H1 (cell line): ENCODE data around the gene NEK11. TPM values are rescaled to one million over a fixed set of nuclear protein-coding genes. Genes with fewer than 3 reads are reported as not detected.

Experiments
- CTCF ChIA-PET: fragments of 300-600 bp; sonication (Branson Sonifier 250); formaldehyde crosslinking; loops from one replicate; lab custom pipeline; 2021; ENCODE audit not compliant: partially characterized antibody; lab: Charles Lee
- POLR2A ChIA-PET: fragments of 300-600 bp; sonication (Branson Sonifier 250); formaldehyde crosslinking; loops from one replicate; lab custom pipeline; 2021; ENCODE audit warnings: inconsistent platforms; ENCODE audit not compliant: partially characterized antibody; lab: Charles Lee
- DNase-seq, 2 experiments: peaks; one replicate each; pipeline versions ENCODE4 v3.0.0 to v3.0.0-alpha.2; 2010 to 2022; ENCODE audit warnings: low spot score in 2 of 2, low read depth in 1 of 2, mixed read lengths in 1 of 2
- FAIRE-seq: peaks from 2 replicates; lab custom pipeline; 2011; peaks lifted over from hg19 to GRCh38; lab: Jason Lieb, UNC
- H2AFZ ChIP-seq: 2 replicates; pipeline ENCODE4 v1.8.1; 2012; ENCODE audit warnings: low read length, inconsistent platforms
- H2AK5ac ChIP-seq: 2 replicates; pipeline ENCODE4 v1.6.1; 2013; ENCODE audit warnings: low read depth, low read length
- H2BK120ac ChIP-seq: replicated peaks from 2 replicates; pipeline ENCODE3; 2013; ENCODE audit warnings: low read depth, low read length, inconsistent platforms
- H2BK12ac ChIP-seq: 2 replicates; pipeline ENCODE4 v1.6.1; 2013; ENCODE audit warnings: low read depth, low read length
- H2BK15ac ChIP-seq: 2 replicates; pipeline ENCODE4 v1.6.1; 2013; ENCODE audit warnings: low read length
- H2BK20ac ChIP-seq: 2 replicates; pipeline ENCODE4 v1.6.1; 2013; ENCODE audit warnings: low read length
- H2BK5ac ChIP-seq: 2 replicates; pipeline ENCODE4 v1.6.1; 2013; ENCODE audit warnings: low read depth, low read length
- H3K14ac ChIP-seq: 2 replicates; pipeline ENCODE4 v1.6.1; 2013; ENCODE audit warnings: inconsistent platforms; ENCODE audit not compliant: insufficient read length
- H3K18ac ChIP-seq: 2 replicates; pipeline ENCODE4 v1.6.1; 2013; ENCODE audit warnings: low read length; ENCODE audit errors: extremely low read depth
- H3K23ac ChIP-seq: 2 replicates; pipeline ENCODE4 v1.6.1; 2013; ENCODE audit warnings: inconsistent platforms; ENCODE audit not compliant: insufficient read length
- H3K23me2 ChIP-seq: 2 replicates; pipeline ENCODE4 v1.6.1; 2013; ENCODE audit warnings: low read depth, low read length
- H3K27ac ChIP-seq: 2 replicates; pipeline ENCODE4 v1.6.1; 2011; ENCODE audit warnings: low read depth, low read length, inconsistent platforms
- H3K27me3 ChIP-seq, 4 experiments: replicated peaks in 1 of 4; 1 replicate in 1 of 4; 2 replicates in 3 of 4; pipeline versions ENCODE4 v1.6.1 to v1.8.1; 2011 to 2013; ENCODE audit warnings: low read length in 3 of 4, mild to moderate bottlenecking in 3 of 4, inconsistent platforms in 2 of 4, mixed read lengths in 2 of 4, moderate library complexity in 1 of 4; ENCODE audit not compliant: control insufficient read depth in 3 of 4, insufficient read depth in 3 of 4; ENCODE audit errors: extremely low read depth in 1 of 4
- H3K36me3 ChIP-seq, 4 experiments: 2 replicates each; pipeline versions ENCODE4 v1.6.1 to v1.8.1; 2011 to 2013; ENCODE audit warnings: mild to moderate bottlenecking in 4 of 4, low read length in 3 of 4, moderate library complexity in 2 of 4, control low read depth in 1 of 4, inconsistent platforms in 1 of 4; ENCODE audit not compliant: insufficient read depth in 4 of 4, control insufficient read depth in 2 of 4
- H3K4ac ChIP-seq: replicated peaks from 2 replicates; pipeline ENCODE3; 2013; ENCODE audit warnings: low read length, low read depth, mixed read lengths, inconsistent platforms; ENCODE audit not compliant: insufficient read length
- H3K4me1 ChIP-seq, 4 experiments: replicated peaks in 1 of 4; 1 replicate in 1 of 4; 2 replicates in 3 of 4; pipeline versions ENCODE4 v1.6.1 to v1.8.1; 2011 to 2013; ENCODE audit warnings: low read length in 3 of 4, inconsistent platforms in 2 of 4, mixed read lengths in 1 of 4; ENCODE audit not compliant: insufficient read depth in 4 of 4, control insufficient read depth in 3 of 4
- H3K4me2 ChIP-seq, 2 experiments: 2 replicates each; pipeline versions ENCODE4 v1.6.1 to v1.8.1; 2011 to 2013; ENCODE audit warnings: low read depth in 2 of 2, low read length in 2 of 2, control low read depth in 1 of 2, inconsistent platforms in 1 of 2, mild to moderate bottlenecking in 1 of 2; ENCODE audit not compliant: insufficient read depth in 1 of 2
- H3K4me3 ChIP-seq, 4 experiments: fragments of 200-600, 300-600 bp in 1 of 4; sonication (generic), shearing (Covaris generic), sonication (Bioruptor Twin) in 1 of 4; 2 replicates each; pipeline versions ENCODE4 v1.5.1 to v1.8.1; 2011 to 2016; ENCODE audit warnings: low read length in 4 of 4, low read depth in 3 of 4, control low read depth in 2 of 4, inconsistent platforms in 2 of 4, mild to moderate bottlenecking in 2 of 4, mixed read lengths in 1 of 4, moderate library complexity in 1 of 4; ENCODE audit not compliant: insufficient read depth in 2 of 4; ENCODE audit errors: extremely low read depth in 1 of 4
- H3K56ac ChIP-seq: replicated peaks from 2 replicates; pipeline ENCODE3; 2013; ENCODE audit warnings: low read depth, mild to moderate bottlenecking, mixed read lengths, low read length, inconsistent platforms; ENCODE audit not compliant: insufficient read length
- H3K79me1 ChIP-seq: 2 replicates; pipeline ENCODE4 v1.6.1; 2013; ENCODE audit warnings: low read depth, low read length, control low read depth
- H3K79me2 ChIP-seq, 2 experiments: 2 replicates each; pipeline versions ENCODE4 v1.6.1 to v1.8.1; 2012 to 2013; ENCODE audit warnings: low read length in 2 of 2, mild to moderate bottlenecking in 2 of 2, inconsistent platforms in 1 of 2; ENCODE audit not compliant: insufficient read depth in 2 of 2, control insufficient read depth in 1 of 2
- H3K9ac ChIP-seq, 4 experiments: replicated peaks in 1 of 4; 1 replicate in 1 of 4; 2 replicates in 3 of 4; pipeline versions ENCODE4 v1.6.1 to v1.8.1; 2011 to 2013; ENCODE audit warnings: low read depth in 3 of 4, low read length in 3 of 4, control low read depth in 2 of 4, mild to moderate bottlenecking in 2 of 4, moderate library complexity in 2 of 4, inconsistent platforms in 1 of 4; ENCODE audit errors: extremely low read depth in 1 of 4
- H3K9me3 ChIP-seq, 2 experiments: 2 replicates each; pipeline versions ENCODE4 v1.6.1 to v1.8.1; 2012 to 2013; ENCODE audit warnings: mild to moderate bottlenecking in 2 of 2, moderate library complexity in 2 of 2, control low read depth in 1 of 2, inconsistent platforms in 1 of 2, low read depth in 1 of 2, low read length in 1 of 2, mixed read lengths in 1 of 2; ENCODE audit not compliant: insufficient read depth in 2 of 2
- H4K20me1 ChIP-seq, 2 experiments: replicated peaks in 1 of 2; 2 replicates each; pipeline versions ENCODE3 to v1.8.1; 2011 to 2013; ENCODE audit warnings: inconsistent platforms in 2 of 2, low read length in 2 of 2, mild to moderate bottlenecking in 1 of 2; ENCODE audit not compliant: insufficient read depth in 2 of 2, control insufficient read depth in 1 of 2
- H4K5ac ChIP-seq: 2 replicates; pipeline ENCODE4 v1.6.1; 2013; ENCODE audit warnings: low read length, low read depth, mixed read lengths, inconsistent platforms; ENCODE audit not compliant: insufficient read length
- H4K8ac ChIP-seq: 2 replicates; pipeline ENCODE4 v1.8.0; 2013; ENCODE audit warnings: mild to moderate bottlenecking, moderate library complexity, low read length, inconsistent platforms; ENCODE audit not compliant: insufficient read depth; ENCODE audit errors: extremely low read depth
- H4K91ac ChIP-seq: replicated peaks from 2 replicates; pipeline ENCODE3; 2013; ENCODE audit warnings: low read length, mixed read lengths, inconsistent platforms; ENCODE audit not compliant: insufficient read length
- CEBPB ChIP-seq: IDR thresholded peaks from 2 replicates; pipeline ENCODE4 v1.6.1; 2012; ENCODE audit warnings: low read depth, low read length
- CHD2 ChIP-seq: IDR thresholded peaks from 2 replicates; pipeline ENCODE4 v1.6.1; 2012; ENCODE audit warnings: low read length, improper control_type of control experiment
- WGBS, 2 experiments: shearing (Covaris generic) in 1 of 2; methylation state at CpG; one replicate each; pipeline versions ENCODE4 v1.1.6 to v1.1.7; 2013 to 2015; ENCODE audit warnings: low lambda C conversion rate in 2 of 2, mixed read lengths in 2 of 2, inconsistent platforms in 1 of 2, low coverage in 1 of 2, missing lambda C conversion rate in 1 of 2; ENCODE audit not compliant: insufficient replicate concordance in 2 of 2, insufficient coverage in 1 of 2, insufficient read length in 1 of 2; ENCODE audit errors: extremely low coverage in 1 of 2, missing lambda C conversion rate in 1 of 2; 5-methylcytosine and 5-hydroxymethylcytosine counted together
- polyA plus RNA-seq, 7 experiments: library from polyadenylated mRNA; depleted of rRNA in 3 of 7; stranded (reverse) in 5 of 7; unstranded in 2 of 7; fragments of >200 nt in 5 of 7; fragments of 200-250 nt in 2 of 7; gene quantifications; 1 replicate in 5 of 7; 2 replicates in 1 of 7; 4 replicates in 1 of 7; pipeline versions ENCODE4 v1.2.1 to v1.2.3, GENCODE V29; 2011 to 2013; ENCODE audit warnings: missing spikeins in 2 of 7, mixed read lengths in 2 of 7
- total RNA-seq: library from RNA; stranded (reverse); fragmentation: NEBNext Ultra II Directional; extraction: Animal tissue kit (Norgen Biotek cat#: 25700); gene quantifications from 2 replicates; pipeline ENCODE4 v1.2.1, GENCODE V29; 2021

Gene NEK11
- total and polyA plus RNA-seq, 2 of the 8 experiments (the other 6 are each of a cell fraction or from before 2014, with no cell fraction given) = 0.60 TPM; not detected in 1

DNA sequence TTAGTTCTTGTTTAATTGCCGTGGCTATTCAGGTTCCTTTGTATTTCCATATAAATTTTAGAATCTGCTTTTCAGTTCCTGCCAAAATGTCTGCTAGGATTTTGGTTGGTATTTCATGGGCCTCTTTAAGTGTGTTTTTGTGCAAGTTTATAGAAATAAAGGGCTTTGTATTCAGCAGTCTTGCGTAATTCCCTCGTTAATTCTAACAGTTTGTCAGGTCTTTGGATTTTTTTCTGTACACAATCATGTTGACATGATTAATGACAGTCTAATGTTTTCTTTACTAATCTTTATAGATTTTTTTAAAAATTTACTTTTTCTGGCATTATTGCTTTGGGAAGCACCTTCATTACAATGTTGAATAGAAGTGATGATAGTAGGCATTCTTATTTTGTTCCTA, 120.9 kb downstream of the NEK11 start:
- H2BK12ac ChIP-seq = no peak overlapping the region
- POLR2A ChIA-PET = no interaction called here
- H2BK15ac ChIP-seq = no peak overlapping the region
- WGBS, 2 experiments = 100% methylated on average over 3 of the region's 3 CpGs; no CpG with 5 or more reads in 1 of the 2 experiments
- H3K18ac ChIP-seq = no peak overlapping the region
- no peak overlapping the region for H3K14ac ChIP-seq
- H3K9me3 ChIP-seq = no peaks in the 10 kb centered on the region
- no peak overlapping the region for H2BK5ac ChIP-seq
- no peak overlapping the region for H4K8ac ChIP-seq
- H4K20me1 ChIP-seq = no peaks in the 10 kb centered on the region
- CTCF ChIA-PET = interaction anchor here (0.6 to 1.7 kb wide), 2 partner anchors 9 to 21 kb away, joined by 3 to 5 read pairs; no protein-coding TSS in a partner anchor
- no peak overlapping the region for H4K91ac ChIP-seq
- H3K4me1 ChIP-seq = no peaks in the 10 kb centered on the region
- H3K27me3 ChIP-seq = no peaks in the 10 kb centered on the region
- H2BK20ac ChIP-seq = no peak overlapping the region
- no peak overlapping the region for H3K4ac ChIP-seq
- no peaks in the 10 kb centered on the region for H3K36me3 ChIP-seq
- no peak overlapping the region for H3K23ac ChIP-seq
- H3K4me2 ChIP-seq = no peak overlapping the region
- H3K4me3 ChIP-seq = no peak overlapping the region
- no peaks in the 10 kb centered on the region for H3K79me2 ChIP-seq
- no peak overlapping the region for H3K56ac ChIP-seq
- DNase-seq (no peak), FAIRE-seq (no peak)
- H2AK5ac ChIP-seq = no peak overlapping the region
- H2BK120ac ChIP-seq = no peak overlapping the region
- H3K27ac ChIP-seq = no peak overlapping the region
- H2AFZ ChIP-seq = no peak overlapping the region
- H3K79me1 ChIP-seq = no peaks in the 10 kb centered on the region
- H4K5ac ChIP-seq = no peak overlapping the region
- no peaks in the 10 kb centered on the region for H3K23me2 ChIP-seq
- no peak overlapping the region for H3K9ac ChIP-seq
- TF ChIP-seq CEBPB = peak; percentile 32; the same call in 1 of the 2 replicates
- TF ChIP-seq CHD2 = no peak
